RPMI8226 (cell line): ENCODE measurements around the gene AKAP13.

Experiments
- DNase-seq: peaks from one replicate; pipeline ENCODE4 v3.0.0-alpha.2; 2015

The AKAP13 gene

GRCh38 chr15:85749261-85750151, 369.1 kb downstream of the AKAP13 start:
- DNase-seq = no peak

DNA sequence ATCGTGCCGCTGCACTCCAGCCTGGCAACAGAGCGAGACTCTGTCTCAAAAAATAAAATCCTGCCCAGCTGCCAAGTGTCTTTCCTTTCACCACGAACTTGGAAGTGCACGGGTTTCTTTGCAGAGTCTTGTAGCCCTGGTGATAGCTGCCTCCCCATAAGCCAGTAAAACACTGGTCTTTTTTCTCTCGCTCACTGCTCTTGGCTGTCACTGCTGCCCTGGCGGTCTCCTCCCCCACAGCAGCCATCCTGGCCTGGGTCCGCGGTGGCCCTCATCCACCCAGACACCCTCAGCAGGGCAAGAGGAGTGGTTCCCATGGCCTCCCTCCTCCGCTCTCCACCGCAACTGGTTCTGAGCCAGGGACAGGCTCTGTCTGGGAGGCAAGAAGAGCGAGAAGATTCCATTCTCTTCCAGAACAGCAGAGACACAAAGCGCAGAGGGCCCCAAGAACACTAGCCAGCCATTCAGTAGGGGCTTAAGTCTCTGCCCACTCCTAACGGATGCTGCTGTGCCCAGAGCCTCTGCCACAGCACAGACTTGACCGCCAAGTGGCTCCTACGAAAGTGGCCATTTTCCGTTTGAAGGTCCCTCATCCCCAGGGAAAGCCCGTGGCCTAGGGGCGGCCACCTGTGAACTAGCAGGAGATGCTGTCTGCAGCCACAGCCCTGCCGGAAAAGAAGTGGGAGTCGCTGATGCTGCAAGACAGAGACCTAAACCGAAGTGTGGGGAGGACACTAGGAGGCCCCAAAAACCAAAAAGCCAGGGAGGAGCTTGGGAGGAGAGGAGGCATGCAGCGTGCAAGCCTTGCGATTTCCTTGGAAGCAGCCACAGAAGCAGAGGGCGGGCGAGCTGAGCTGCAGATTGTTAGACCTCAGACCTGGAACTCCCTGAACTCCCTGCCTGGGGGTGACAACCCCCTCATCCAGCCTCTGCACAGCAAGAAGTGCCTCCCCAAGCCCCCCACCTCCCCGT, 370.2 kb downstream of the AKAP13 start:
- no peak for DNase-seq

GRCh38 chr15:85751291-85752123, 371.1 kb downstream of the AKAP13 start:
- DNase-seq = no peak

DNA sequence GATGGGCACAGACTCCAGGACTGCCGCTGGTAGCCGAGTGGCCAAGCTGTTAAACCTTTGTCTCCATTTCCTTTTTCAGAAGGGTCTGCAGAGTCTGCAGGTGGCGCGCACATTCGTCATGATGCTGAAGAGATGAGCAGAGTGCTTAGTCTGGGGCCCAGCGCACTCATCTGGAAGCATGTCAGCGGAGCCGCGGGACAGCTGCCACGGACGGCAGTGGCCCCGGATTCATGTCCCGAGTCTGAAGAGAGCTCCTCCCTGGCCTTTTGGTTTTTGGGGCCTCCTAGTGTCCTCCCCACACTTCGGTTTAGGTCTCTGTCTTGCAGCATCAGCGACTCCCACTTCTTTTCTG, 371.7 kb downstream of the AKAP13 start:
- DNase-seq = no peak

DNA sequence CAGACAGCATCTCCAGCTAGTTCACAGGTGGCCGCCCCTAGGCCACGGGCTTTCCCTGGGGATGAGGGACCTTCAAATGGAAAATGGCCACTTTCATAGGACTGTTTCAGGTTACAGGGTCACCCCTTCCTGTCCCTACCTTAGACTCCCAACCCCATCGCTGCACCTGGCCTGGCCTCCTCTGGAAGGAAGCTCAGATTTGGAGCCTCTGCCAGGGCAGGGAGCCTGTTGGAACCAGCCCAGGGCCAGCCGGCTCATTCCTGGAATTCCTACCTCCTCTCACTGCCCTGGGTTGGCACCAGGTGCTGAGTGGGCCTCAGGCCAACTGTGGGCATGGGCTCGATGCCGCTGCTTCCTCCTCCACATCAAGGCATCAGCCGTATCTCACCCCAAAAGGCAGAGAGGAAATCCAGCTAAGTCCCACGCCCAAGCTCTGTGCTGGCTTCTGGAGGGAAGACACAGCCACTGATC, 372.1 kb downstream of the AKAP13 start:
- no peak for DNase-seq

GRCh38 chr15:85753261-85753660, 372.9 kb downstream of the AKAP13 start:
- no peak for DNase-seq

- DNase-seq = no peak
These were observed 373.5 kb downstream of the AKAP13 start for GRCh38 chr15:85753791-85754452.

GRCh38 chr15:85754989-85755388, 374.6 kb downstream of the AKAP13 start:
- no peak for DNase-seq

DNA sequence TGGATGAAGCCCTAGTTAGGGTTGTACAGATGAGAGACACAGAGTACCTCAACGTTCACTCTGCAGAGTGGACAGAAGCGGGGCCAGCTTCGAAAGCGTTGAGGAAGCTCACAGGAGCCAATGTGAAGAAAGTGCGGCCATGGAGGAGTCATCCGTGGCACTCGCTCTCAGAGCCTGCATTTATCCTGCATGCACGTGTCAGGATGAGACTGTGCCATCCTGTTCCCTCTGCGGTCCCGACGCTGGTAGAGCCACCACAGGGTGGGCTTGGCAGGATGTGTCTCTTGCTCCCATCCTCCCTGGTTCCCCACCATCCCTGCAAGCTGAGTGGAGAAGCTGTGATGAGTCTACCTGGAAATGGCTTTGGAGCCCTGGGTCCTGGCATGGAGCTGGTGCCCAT, 375.1 kb downstream of the AKAP13 start:
- DNase-seq = no peak

- no peak for DNase-seq
These were observed 375.5 kb downstream of the AKAP13 start for GRCh38 chr15:85755942-85756341.

- DNase-seq = no peak
These were observed 376.1 kb downstream of the AKAP13 start for GRCh38 chr15:85756411-85757072.

GRCh38 chr15:85757073-85757938, 376.9 kb downstream of the AKAP13 start:
- DNase-seq = no peak

DNA sequence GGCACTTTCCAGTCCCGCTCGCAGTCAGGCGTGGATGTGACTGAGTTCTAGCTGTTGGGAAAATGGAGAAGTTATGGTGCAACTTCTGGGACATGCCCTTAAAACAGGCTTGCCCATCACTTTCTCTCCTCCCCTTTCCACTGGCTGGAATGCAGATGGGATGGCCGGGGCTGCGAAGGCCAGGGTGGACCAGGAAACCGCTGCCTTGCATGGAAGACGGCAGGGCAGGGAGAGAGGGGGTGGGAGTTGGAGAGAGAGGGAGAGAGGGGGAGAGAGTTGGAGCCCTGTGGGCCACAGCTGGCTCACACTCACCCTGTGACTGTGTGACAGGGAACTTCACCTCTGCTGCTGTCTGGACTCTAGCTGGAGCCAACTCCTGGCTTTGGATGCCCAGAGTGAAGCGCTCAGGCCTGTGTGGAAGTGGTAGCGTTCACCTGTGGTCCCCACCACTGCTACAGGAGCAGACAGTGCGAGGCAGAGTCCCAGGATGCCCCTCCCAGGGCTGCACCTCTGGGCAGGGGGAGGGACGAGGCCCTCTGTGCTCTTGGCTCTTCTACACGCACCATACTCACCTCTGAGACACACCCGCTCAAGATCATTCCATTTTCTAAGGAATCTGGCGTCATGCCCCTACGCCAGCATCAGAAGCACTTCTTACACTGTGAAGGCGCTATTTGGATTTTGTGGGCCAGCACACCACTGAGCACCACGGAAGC, 377.7 kb downstream of the AKAP13 start:
- DNase-seq = no peak

GRCh38 chr15:85758655-85758978, 378.2 kb downstream of the AKAP13 start:
- no peak for DNase-seq

GRCh38 chr15:85759376-85759775, 379.0 kb downstream of the AKAP13 start:
- DNase-seq = no peak

DNA sequence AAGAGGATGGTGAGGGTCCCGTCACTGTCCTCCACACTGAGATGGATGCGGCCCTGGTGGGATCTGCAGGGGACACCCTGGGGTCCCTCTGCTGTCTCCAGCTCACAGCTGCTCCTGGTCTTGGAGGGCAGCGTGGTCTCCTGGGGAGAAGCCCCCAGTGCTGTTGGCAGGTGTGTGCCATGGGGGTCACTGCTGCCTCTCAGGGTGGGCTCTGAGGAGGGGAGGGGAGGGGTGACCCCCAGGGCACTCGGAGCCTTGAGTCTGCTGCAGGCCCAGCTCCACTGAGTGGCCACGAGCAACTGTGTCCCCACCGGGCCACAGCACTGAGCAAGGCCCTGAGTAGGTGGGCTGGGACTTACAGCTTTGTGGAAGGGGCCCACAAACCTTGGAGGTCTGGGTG, 379.6 kb downstream of the AKAP13 start:
- DNase-seq = no peak

DNA sequence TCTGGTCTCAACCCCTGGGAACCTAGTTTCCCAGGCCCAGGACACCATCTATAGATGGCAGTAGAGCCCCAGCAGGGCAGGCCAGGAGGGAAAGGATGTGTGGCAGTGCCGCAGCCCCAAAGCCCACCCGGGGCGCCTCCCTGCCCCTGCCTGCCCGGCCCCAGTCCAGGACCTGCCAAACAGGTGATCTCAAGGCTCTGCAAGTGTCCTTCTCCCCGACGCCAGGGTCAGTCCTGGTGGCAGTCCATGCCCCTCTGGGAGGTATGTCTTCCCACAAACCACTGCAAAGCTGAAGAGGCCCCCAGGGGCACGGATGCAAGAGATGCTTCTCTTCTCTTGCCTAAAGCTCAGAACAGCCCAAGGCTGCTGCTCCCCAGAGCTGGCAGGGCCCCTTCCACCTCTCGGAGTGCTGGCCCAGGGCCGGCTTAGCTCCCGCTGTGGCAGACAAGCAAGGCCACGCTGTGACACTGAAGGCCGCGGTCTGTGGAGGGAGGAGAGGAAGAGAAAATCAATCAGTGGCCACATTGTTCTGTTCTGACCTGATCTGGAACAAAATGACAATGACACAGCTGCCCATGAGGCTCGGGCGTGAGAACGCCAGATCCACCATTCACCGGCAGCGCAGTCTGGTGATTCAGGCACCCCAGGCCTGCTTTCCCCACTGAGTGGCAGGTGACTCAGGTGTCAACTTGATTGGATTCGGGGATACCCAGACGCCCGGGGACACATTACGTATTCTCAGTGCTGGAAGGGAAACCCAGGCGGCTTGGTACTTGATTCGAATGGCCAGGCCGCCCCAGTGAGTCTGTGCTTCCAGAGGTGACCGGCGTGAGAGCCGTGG, 380.3 kb downstream of the AKAP13 start:
- DNase-seq = no peak

DNA sequence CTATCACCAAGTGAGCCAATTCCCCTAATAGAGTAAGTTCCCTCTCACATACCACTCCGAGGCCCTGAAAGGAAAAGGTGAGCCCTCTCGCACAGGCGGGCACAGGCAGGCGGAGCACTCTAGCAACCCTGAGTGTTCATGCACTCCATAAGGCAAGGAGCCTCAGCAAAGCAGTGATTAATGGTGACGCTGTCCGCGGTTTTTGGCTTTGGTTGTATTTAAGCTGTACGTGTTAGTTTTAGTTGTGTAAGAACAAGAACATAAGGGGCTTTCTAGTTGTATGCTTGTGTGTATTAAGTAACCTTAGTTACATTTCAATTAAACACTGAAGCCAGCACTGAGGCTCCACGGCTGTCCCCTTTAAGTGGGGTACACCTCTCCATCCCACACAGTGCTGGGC, 381.2 kb downstream of the AKAP13 start:
- no peak for DNase-seq
